K562 (cell line): ENCODE measurements around the gene CC2D2B. TPM values are rescaled to one million over a fixed set of nuclear protein-coding genes. Genes with fewer than 3 reads are reported as not detected.
A peak's percentile ranks its signal among the peaks of the same experiment; 100 is the strongest.

Experiments
- ATAC-seq: fragments of 200-7000 bp; cut with Tn5 transposase; 3 replicates; pipeline ENCODE4 v1.9.1; 2020; ENCODE audit warnings: moderate library complexity
- BruUV-seq: library from RNA; stranded (reverse); fragments of 400-500 nt; replicated peaks from 2 replicates; lab custom pipeline; 2021; lab: Mats Ljungman, UMichigan
- CTCF ChIA-PET: fragments of 300-600 bp; formaldehyde crosslinking; extraction: SDS; loops from one replicate; lab custom pipeline; 2021; ENCODE audit warnings: low intra/inter-chr PET ratio; lab: Yijun Ruan, JAX
- POLR2A ChIA-PET: fragments of 300-600, 350-650 bp; sonication (Branson Sonifier 250); formaldehyde crosslinking; extraction: SDS; loops from one replicate; lab custom pipeline; 2021; ENCODE audit warnings: antibody characterized with exemption, inconsistent platforms; lab: Yijun Ruan, JAX
- DNase-seq, 4 experiments: peaks; one replicate each; pipeline versions ENCODE4 v3.0.0 to v3.0.0-alpha.2; 2011 to 2018; ENCODE audit warnings: low spot score in 3 of 4, mixed read lengths in 3 of 4; ENCODE audit errors: extremely low read depth in 1 of 4
- FAIRE-seq: peaks from 2 replicates; lab custom pipeline; 2011; peaks lifted over from hg19 to GRCh38; lab: Jason Lieb, UNC
- H2AFZ ChIP-seq: 2 replicates; pipeline ENCODE4 v1.6.0; 2011; ENCODE audit warnings: low read depth, low read length, control low read depth, inconsistent platforms
- H3K27ac ChIP-seq: fragments of 200-600 bp; 3 replicates; pipeline ENCODE4 v1.8.0; 2011; ENCODE audit warnings: low read depth, mild to moderate bottlenecking, control low read depth, inconsistent platforms, low read length, moderate library complexity, mixed read lengths; ENCODE audit errors: extremely low read depth
- H3K27me3 ChIP-seq, 2 experiments: fragments of 300-600 bp in 1 of 2; 2 replicates in 1 of 2; 3 replicates in 1 of 2; pipeline versions ENCODE4 v1.6.0 to v1.8.0; 2011; ENCODE audit warnings: inconsistent platforms in 2 of 2, low read length in 2 of 2, mild to moderate bottlenecking in 1 of 2, mixed read lengths in 1 of 2, moderate library complexity in 1 of 2; ENCODE audit not compliant: control insufficient read depth in 2 of 2, insufficient read depth in 2 of 2
- H3K36me3 ChIP-seq: fragments of 300-600 bp; 3 replicates; pipeline ENCODE4 v1.8.0; 2011; ENCODE audit warnings: mild to moderate bottlenecking, low read length, inconsistent platforms; ENCODE audit not compliant: control insufficient read depth, insufficient read depth
- H3K4me1 ChIP-seq, 2 experiments: fragments of 200-600 bp in 1 of 2; replicated peaks in 1 of 2; 2 replicates in 1 of 2; 3 replicates in 1 of 2; pipeline versions ENCODE4 v1.5.1 to v1.8.0; 2011; ENCODE audit warnings: inconsistent platforms in 2 of 2, low read length in 2 of 2, mild to moderate bottlenecking in 1 of 2, mixed read lengths in 1 of 2, moderate library complexity in 1 of 2; ENCODE audit not compliant: control insufficient read depth in 2 of 2, insufficient read depth in 2 of 2
- H3K4me2 ChIP-seq: 2 replicates; pipeline ENCODE4 v1.6.1; 2011; ENCODE audit warnings: low read length, control low read depth, inconsistent platforms, mixed read lengths; ENCODE audit not compliant: insufficient read depth
- H3K4me3 ChIP-seq: fragments of 200-600 bp; sonication (generic), shearing (Covaris generic); 2 replicates; pipeline ENCODE4 v1.5.1; 2016; ENCODE audit warnings: control low read depth, inconsistent platforms
- H3K79me2 ChIP-seq: fragments of 200-600 bp; 3 replicates; pipeline ENCODE4 v1.8.0; 2011; ENCODE audit warnings: low read length, inconsistent platforms; ENCODE audit not compliant: control insufficient read depth, insufficient read depth
- H3K9ac ChIP-seq, 2 experiments: 2 replicates each; pipeline versions ENCODE4 v1.6.0 to v1.6.1; 2011; ENCODE audit warnings: low read depth in 2 of 2, low read length in 2 of 2, control low read depth in 1 of 2, inconsistent platforms in 1 of 2, mild to moderate bottlenecking in 1 of 2, mixed read lengths in 1 of 2; ENCODE audit not compliant: insufficient read depth in 1 of 2
- H3K9me1 ChIP-seq: one replicate; pipeline ENCODE4 v1.6.0; 2011; ENCODE audit warnings: inconsistent platforms, mild to moderate bottlenecking, low read length, moderate library complexity; ENCODE audit not compliant: control insufficient read depth, insufficient read depth
- H3K9me3 ChIP-seq: replicated peaks from 2 replicates; pipeline ENCODE4 v1.5.1; 2011; ENCODE audit warnings: low read depth, low read length, inconsistent platforms; ENCODE audit not compliant: control insufficient read depth, insufficient read depth
- H4K20me1 ChIP-seq: replicated peaks from 2 replicates; pipeline ENCODE4 v1.6.1; 2011; ENCODE audit warnings: low read length, inconsistent platforms, mixed read lengths; ENCODE audit not compliant: control insufficient read depth, insufficient read depth
- BRD4 ChIP-seq: fragments of 200-600 bp; sonication (generic); IDR thresholded peaks from 2 replicates; pipeline ENCODE4 v1.6.1; 2017; ENCODE audit warnings: inconsistent platforms
- FOXJ2 ChIP-seq: fragments of 200-800 bp; sonication (Bioruptor generic); IDR thresholded peaks from 2 replicates; pipeline ENCODE4 v1.6.1; 2016; ENCODE audit warnings: missing genetic modification characterization, missing compliant biosample characterization
- NFIC ChIP-seq: fragments of 450-650 bp; IDR thresholded peaks from 2 replicates; pipeline ENCODE4 v1.6.1; 2017; ENCODE audit warnings: mild to moderate bottlenecking, inconsistent platforms
- NFIX ChIP-seq: fragments of 250-450 bp; sonication (Bioruptor Pico); IDR thresholded peaks from 2 replicates; pipeline ENCODE4 v1.4.0; 2020; ENCODE audit warnings: low read depth, mild to moderate bottlenecking, moderate library complexity
- POLR2A ChIP-seq: fragments of 450-650 bp; conservative IDR thresholded peaks from 2 replicates; pipeline ENCODE4 v1.6.1; 2016
- SMAD1 ChIP-seq: fragments of 150-350 bp; IDR thresholded peaks from 2 replicates; pipeline ENCODE4 v1.6.1; 2014; ENCODE audit warnings: low read length, low read depth; ENCODE audit not compliant: partially characterized antibody
- SRF ChIP-seq, 2 experiments: fragments of 250-450, 450-650 bp in 1 of 2; sonication (Bioruptor Pico) in 1 of 2; sonication (generic) in 1 of 2; formaldehyde crosslinking; IDR thresholded peaks; 2 replicates each; pipeline versions ENCODE4 v1.5.0 to v1.5.1; 2020 to 2022; ENCODE audit warnings: mild to moderate bottlenecking in 1 of 2, missing genetic modification reagents in 1 of 2
- TARDBP ChIP-seq: fragments of 450-650 bp; IDR thresholded peaks from 2 replicates; pipeline ENCODE4 v1.6.1; 2016
- WGBS: fragments of 100-300 bp; shearing (Covaris generic); methylation state at CpG from one replicate; pipeline ENCODE4 v1.1.6; 2016; ENCODE audit warnings: low coverage, mixed read lengths; ENCODE audit not compliant: insufficient coverage; ENCODE audit errors: missing lambda C conversion rate; 5-methylcytosine and 5-hydroxymethylcytosine counted together
- in situ Hi-C: fragments of 300-500 bp; cut with MboI; formaldehyde crosslinking; loops from 4 replicates; pipeline ENCODE4 v1.15.0; 2018; ENCODE audit warnings: inconsistent platforms, mixed read lengths
- intact Hi-C: fragments of 100-400 bp; cut with micrococcal nuclease; formaldehyde crosslinking; loops from 2 replicates; pipeline ENCODE4 v1.14.2; 2022
- polyA plus RNA-seq, 8 experiments: library from polyadenylated mRNA; depleted of rRNA in 4 of 8; stranded (reverse) in 5 of 8; unstranded in 3 of 8; fragments of >200 nt; fragmentation: Nextera tagmentation in 2 of 8; fragmentation: Illumina TruSeq in 1 of 8; extraction: Ambion mirVana in 2 of 8; extraction: Trizol in 1 of 8; gene quantifications; 2 replicates each; pipeline versions ENCODE4 v1.2.1 to v1.2.3, GENCODE V29; 2011 to 2014; ENCODE audit warnings: inconsistent platforms in 1 of 8, missing spikeins in 1 of 8
- total RNA-seq, 7 experiments: library from RNA; depleted of rRNA in 6 of 7; stranded (reverse); fragments of >200 nt in 6 of 7; fragmentation: Illumina TruSeq in 2 of 7; extraction: Trizol in 2 of 7; gene quantifications; 2 replicates each; pipeline versions ENCODE4 v1.2.1 to v1.2.3, GENCODE V29; 2011 to 2021; ENCODE audit warnings: low replicate concordance in 1 of 7
- TF ChIP-seq, protein P1 (sequence below): fragments of 250-450 bp; sonication (Bioruptor Pico); IDR thresholded peaks from 2 replicates; pipeline ENCODE4 v1.5.0; 2020; ENCODE audit warnings: mild to moderate bottlenecking
- TF ChIP-seq, protein P2 (sequence below): fragments of 200-800 bp; sonication (Bioruptor generic); IDR thresholded peaks from 2 replicates; pipeline ENCODE4 v1.6.1; 2017; ENCODE audit warnings: missing genetic modification characterization, missing compliant biosample characterization

CC2D2B gene
- total and polyA plus RNA-seq, 9 of the 15 experiments (the other 6 are each of a cell fraction or from before 2014, with no cell fraction given) = 0.10 to 0.34 (median 0.20) TPM; not detected in 5

- Histone ChIP-seq H3K27ac (no peak overlapping the region; the same call in 2 of the 3 replicates), H2AFZ (no peak overlapping the region), H3K9me3 (no peaks in the 10 kb centered on the region)
- in situ Hi-C loops = no loop called here
- ATAC-seq = no peak
- TF ChIP-seq TARDBP = no peak
- TF ChIP-seq, protein P1, sequence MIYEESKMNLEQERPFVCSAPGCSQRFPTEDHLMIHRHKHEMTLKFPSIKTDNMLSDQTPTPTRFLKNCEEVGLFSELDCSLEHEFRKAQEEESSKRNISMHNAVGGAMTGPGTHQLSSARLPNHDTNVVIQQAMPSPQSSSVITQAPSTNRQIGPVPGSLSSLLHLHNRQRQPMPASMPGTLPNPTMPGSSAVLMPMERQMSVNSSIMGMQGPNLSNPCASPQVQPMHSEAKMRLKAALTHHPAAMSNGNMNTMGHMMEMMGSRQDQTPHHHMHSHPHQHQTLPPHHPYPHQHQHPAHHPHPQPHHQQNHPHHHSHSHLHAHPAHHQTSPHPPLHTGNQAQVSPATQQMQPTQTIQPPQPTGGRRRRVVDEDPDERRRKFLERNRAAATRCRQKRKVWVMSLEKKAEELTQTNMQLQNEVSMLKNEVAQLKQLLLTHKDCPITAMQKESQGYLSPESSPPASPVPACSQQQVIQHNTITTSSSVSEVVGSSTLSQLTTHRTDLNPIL = no peak
- TF ChIP-seq SRF (CRISPR knock-in tag; IDR thresholded peaks at IDR 0.05) = peak in 1 of 2 experiments; percentile 91; a peak in 2 of 4 replicates
- TF ChIP-seq, all 486 proteins: peak for 1
- ChIA-PET CTCF (no interaction called here), POLR2A (no interaction called here)
- Histone ChIP-seq H3K27me3 (no peaks in the 10 kb centered on the region), H3K79me2 (peaks cover 26% of the 10 kb centered on the region), H3K9ac (no peak overlapping the region), H3K36me3 (peaks cover 73% of the 10 kb centered on the region), H3K9me1 (no peaks in the 10 kb centered on the region), H3K4me3 (no peak overlapping the region), H3K4me1 (peaks cover 0 to 2% of the 10 kb centered on the region in 2 experiments; a peak in 3 of 5 replicates), H4K20me1 (no peaks in the 10 kb centered on the region), H3K4me2 (no peak overlapping the region)
- no peak for DNase-seq
- BruUV-seq = no TSS peak
- no peak for FAIRE-seq
- 69% methylated on average over 7 of the region's 7 CpGs for WGBS
- intact Hi-C loops = no loop called here
Observed at GRCh38 chr10:96056787-96057186, 149.0 kb downstream of the CC2D2B start.

- ChIA-PET CTCF (no interaction called here), POLR2A (interaction anchor here (0.5 to 0.6 kb wide), 2 partner anchors 9 to 14 kb away, joined by 3 read pairs; no protein-coding TSS in a partner anchor)
- Histone ChIP-seq H3K27me3 (no peaks in the 10 kb centered on the region), H3K36me3 (peaks cover 58% of the 10 kb centered on the region; the same call in 2 of the 3 replicates), H3K9me3 (no peaks in the 10 kb centered on the region), H2AFZ (no peak overlapping the region), H3K9ac (no peak overlapping the region), H3K79me2 (peaks cover 5% of the 10 kb centered on the region), H3K27ac (no peak overlapping the region), H3K4me3 (no peak overlapping the region), H3K4me1 (peaks cover 0 to 14% of the 10 kb centered on the region in 2 experiments; a peak in 3 of 5 replicates), H3K4me2 (no peak overlapping the region), H3K9me1 (no peaks in the 10 kb centered on the region), H4K20me1 (no peaks in the 10 kb centered on the region)
- intact Hi-C loops = no loop called here
- no peak for DNase-seq
- no TSS peak for BruUV-seq
- in situ Hi-C loops = no loop called here
- 84% methylated on average over 3 of the region's 3 CpGs for WGBS
- no peak for FAIRE-seq
- ATAC-seq = no peak
- TF ChIP-seq POLR2A (no peak), NFIC (peak; percentile 99), BRD4 (no peak), NFIX (peak; percentile 93), SMAD1 (peak; percentile 38), FOXJ2 (tag) (no peak)
- TF ChIP-seq, protein P2, sequence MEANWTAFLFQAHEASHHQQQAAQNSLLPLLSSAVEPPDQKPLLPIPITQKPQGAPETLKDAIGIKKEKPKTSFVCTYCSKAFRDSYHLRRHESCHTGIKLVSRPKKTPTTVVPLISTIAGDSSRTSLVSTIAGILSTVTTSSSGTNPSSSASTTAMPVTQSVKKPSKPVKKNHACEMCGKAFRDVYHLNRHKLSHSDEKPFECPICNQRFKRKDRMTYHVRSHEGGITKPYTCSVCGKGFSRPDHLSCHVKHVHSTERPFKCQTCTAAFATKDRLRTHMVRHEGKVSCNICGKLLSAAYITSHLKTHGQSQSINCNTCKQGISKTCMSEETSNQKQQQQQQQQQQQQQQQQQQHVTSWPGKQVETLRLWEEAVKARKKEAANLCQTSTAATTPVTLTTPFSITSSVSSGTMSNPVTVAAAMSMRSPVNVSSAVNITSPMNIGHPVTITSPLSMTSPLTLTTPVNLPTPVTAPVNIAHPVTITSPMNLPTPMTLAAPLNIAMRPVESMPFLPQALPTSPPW (CRISPR knock-in tag) = no peak
Observed at GRCh38 chr10:96061232-96061631, 153.5 kb downstream of the CC2D2B start.
